ENCODE measurements around the gene CD6.

Gene CD6

GRCh38 chr11:61011950-61012736 lies 40.7 kb downstream of the CD6 start:
- TF ChIP-seq, protein P1, sequence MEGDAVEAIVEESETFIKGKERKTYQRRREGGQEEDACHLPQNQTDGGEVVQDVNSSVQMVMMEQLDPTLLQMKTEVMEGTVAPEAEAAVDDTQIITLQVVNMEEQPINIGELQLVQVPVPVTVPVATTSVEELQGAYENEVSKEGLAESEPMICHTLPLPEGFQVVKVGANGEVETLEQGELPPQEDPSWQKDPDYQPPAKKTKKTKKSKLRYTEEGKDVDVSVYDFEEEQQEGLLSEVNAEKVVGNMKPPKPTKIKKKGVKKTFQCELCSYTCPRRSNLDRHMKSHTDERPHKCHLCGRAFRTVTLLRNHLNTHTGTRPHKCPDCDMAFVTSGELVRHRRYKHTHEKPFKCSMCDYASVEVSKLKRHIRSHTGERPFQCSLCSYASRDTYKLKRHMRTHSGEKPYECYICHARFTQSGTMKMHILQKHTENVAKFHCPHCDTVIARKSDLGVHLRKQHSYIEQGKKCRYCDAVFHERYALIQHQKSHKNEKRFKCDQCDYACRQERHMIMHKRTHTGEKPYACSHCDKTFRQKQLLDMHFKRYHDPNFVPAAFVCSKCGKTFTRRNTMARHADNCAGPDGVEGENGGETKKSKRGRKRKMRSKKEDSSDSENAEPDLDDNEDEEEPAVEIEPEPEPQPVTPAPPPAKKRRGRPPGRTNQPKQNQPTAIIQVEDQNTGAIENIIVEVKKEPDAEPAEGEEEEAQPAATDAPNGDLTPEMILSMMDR (conservative IDR thresholded peaks at IDR 0.05): no peak
- no peak overlapping the region for H3K27ac ChIP-seq

- no peak overlapping the region for H3K27ac ChIP-seq
- TF ChIP-seq, protein P1 (conservative IDR thresholded peaks at IDR 0.05): no peak
Measured at GRCh38 chr11:61012737-61013215, 41.3 kb downstream of the CD6 start.

GRCh38 chr11:61018059-61018458 lies 46.6 kb downstream of the CD6 start:
- TF ChIP-seq, protein P1 (conservative IDR thresholded peaks at IDR 0.05): no peak
- no peak overlapping the region for H3K27ac ChIP-seq

DNA sequence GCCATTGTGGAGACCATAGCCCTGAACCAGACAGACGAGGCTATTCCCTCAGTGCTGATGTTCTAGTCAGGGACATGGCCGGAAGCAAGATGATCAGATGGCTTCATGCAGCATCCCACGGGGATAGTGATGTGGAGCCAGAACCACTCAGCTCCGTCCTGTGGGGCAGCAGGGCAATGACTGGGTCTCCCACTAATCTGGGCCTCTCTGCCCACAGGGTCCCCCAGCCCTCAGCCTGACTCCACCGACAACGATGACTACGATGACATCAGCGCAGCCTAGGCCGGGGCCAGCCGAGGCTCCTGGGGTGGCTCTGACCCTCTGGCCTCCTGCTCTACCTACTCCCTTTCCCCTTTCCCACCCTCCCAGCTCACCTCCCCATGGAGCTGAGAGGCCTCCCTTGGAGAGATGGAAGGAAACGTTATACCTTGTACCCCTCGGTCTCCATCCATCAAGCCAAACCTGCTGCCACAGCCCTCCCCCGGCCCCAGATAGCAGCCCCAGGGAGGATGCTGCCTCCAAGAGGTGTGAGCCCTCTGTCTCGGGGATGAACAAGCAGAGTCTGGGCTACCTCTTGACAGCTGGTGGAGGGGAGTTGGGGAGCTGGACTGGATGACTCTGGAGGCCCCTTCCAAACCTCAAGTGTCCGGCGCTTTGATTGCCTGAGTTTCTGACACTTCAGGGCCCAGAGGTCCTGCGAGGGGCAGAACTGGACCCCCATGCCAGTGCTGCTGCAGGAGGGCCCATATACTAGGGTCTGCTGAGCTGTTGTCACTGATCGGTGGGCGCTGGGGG lies 47.8 kb downstream of the CD6 start:
- TF ChIP-seq, protein P1 (conservative IDR thresholded peaks at IDR 0.05): no peak
- no peak overlapping the region for H3K27ac ChIP-seq

DNA sequence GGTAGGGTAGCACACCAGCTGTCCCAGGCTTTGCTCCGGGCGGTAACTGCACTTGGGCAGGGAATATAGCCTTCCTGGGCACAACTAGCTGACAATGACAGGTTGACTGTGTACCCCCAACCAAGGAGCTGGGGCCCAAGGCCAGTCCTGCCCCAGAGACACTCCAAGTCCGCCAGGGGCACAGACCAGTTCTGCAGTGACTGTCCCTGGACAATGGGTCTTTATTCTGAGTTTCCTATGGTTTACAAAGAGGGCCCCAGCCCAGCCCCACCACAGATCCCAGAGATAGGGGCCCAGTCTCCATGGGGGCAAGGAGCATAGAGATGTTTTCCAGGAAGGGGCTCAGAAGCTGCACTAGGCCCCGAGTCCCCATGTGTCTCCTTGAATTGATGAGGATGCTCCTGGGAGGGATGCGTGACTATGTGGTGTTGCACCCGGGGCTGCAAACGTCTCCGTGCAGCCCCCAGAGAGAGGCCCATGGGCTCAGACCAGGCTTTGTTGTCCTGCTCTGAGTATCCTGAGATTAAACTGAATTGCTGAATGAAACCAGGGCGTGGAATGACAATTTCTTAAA lies 48.4 kb downstream of the CD6 start:
- TF ChIP-seq, protein P1 (conservative IDR thresholded peaks at IDR 0.05): no peak

DNA sequence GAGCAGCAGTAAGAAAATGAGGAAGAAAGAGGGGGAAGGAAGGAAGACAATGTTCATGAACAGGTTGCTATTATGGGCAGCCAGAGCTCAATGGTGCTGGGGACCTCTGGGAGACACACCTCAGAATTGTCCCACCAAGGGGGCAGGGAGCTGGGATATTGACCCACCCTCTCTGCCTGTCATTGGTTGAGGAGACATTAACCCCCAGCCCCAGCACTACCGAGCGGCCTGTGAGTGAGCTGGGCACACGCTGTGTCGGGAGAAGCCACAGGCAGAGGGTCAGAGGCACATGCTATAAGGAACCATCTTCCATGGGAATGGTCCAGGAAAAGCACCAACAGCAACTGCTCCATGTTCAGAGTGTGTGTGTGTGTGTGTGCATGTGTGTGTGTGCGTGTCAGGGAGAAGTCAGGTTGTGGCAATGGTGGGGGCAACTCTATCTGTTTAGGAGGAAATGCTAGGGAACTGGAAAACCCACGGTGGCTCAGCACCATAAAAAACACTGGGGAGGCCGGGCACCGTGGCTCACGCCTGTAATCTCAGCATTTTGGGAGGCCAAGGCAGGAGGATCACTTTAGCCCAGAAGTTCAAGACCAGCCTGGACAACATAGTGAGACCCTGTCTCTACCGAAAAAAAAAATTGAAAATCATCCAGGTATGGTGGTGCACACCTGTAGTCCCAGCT lies 49.2 kb downstream of the CD6 start:
- TF ChIP-seq, protein P1 (conservative IDR thresholded peaks at IDR 0.05): no peak
- H3K27ac ChIP-seq: no peak overlapping the region

More for the DNA sequence above, 48.4 kb downstream of the CD6 start:
- H3K27ac ChIP-seq: no peak overlapping the region

All from VCaP (cell line).